Colon (tissue), 2 donors: ENCODE results near the gene ABLIM2.

Source experiments
- FAIRE-seq: peaks from 2 replicates; lab custom pipeline; 2012; peaks lifted over from hg19 to GRCh38; lab: Jason Lieb, UNC
- donor health status: control.
- donor health status: control.

Gene ABLIM2

DNA sequence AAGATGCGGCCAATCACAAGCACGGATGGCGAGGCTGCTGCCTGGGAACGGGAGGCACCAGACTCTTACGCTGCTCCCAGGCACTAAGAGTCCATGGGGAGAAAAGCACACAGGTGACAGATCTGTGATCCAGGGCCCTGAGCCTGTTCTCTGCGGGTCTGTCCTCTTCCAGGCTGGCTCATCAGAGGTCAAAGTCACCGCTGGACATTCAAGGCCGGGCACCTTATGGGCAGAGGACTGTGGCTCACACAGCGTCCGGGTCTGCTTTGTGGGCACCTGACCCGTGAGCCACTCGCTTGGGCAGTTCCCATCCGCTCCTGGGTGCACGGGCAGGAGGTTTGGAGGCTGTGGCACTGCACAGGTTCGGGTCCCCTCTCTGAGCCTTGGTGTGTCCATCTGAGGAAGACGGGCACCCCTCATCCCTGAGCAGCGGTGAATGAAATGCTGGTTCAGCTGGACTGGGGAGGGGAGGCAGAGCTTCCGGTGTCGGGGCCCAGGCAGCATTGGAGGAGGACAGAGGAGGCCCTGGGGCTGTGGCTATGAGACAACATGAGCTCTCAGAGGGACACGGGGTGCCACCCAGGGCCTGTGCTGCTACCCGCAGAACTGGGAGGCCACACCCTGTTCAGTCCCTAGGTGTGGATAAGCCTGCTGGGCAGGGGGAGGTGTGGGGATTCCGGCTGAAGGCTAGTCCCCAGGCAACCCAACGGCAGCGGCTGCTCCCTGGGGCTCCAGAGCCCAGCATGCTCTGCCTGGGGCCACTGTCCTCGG, 157.7 kb downstream of the ABLIM2 start:
- no peak for FAIRE-seq

DNA sequence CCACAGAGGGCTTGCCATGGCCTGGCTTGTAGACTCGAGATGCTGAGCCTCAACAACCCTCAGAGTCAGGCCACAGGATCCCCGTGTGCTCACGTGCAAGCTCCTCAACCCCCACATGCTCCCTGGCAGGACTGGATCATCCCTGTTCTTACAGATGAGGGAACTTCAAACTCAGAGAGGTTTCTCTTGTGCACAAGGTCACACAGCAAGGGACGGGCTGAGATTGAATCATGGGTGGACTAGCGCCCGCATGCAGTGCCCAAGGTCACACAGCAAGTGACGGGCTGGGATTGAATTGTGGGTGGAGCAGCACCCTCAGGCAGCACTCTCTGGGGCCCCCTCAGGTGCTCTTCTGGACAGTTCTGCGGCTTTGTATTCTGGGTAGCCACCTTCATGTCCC, 158.4 kb downstream of the ABLIM2 start:
- no peak for FAIRE-seq

DNA sequence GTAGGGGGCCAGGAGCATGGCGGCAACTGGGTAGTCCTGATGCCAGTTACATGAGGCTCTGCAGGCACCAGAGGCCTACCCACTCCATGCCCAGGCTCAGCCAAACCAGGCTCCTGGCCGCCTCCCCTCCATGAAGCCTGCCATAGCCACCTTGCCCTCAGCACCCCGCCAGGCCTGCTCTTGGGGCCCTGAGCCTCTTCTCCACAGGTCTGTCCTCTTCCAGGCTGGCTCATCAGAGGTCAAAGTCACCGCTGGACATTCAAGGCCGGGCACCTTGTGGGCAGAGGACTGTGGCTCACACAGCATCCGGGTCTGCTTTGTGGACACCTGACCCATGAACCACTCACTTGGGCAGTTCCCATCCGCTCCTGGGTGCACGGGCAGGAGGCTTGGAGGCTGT, 158.9 kb downstream of the ABLIM2 start:
- no peak for FAIRE-seq

DNA sequence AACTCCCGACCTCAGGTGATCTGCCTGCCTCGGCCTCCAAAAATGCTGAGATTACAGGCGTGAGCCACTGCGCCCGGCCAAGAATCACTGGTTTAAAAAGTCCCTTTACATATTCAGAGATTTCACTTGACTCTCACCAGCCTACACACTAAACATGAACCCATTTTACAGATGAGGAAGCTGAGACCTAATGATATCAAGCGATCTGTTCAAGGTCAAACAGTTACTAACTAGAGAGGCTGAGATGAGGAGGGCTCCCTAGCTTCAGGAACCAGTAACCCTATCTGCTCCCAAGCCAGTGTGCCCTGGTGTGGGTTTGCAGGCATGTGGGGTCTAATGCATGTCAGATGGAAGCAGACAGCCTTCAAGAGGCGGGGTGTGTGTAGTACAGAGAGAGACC, 159.3 kb downstream of the ABLIM2 start:
- no peak for FAIRE-seq

DNA sequence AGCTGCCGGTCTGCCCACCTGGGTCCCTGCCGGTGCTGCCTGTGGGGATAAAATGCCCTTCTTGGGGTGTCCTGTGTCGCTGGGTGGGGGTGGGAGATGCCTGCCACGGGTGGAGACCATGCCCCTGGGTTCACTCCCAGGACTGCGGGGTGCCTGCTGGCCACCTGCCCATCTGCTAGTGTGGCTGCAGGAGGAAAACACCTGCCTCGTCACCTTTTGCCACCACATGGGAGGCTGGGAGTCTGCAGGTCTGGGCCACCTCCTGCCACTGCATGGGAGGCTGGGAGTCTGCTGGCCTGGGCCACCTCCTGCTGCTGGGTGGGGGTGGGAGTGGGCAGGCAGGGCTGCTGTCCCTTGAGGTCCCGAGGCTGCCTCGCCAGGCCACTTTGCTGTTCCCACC, 160.2 kb downstream of the ABLIM2 start:
- FAIRE-seq = no peak

DNA sequence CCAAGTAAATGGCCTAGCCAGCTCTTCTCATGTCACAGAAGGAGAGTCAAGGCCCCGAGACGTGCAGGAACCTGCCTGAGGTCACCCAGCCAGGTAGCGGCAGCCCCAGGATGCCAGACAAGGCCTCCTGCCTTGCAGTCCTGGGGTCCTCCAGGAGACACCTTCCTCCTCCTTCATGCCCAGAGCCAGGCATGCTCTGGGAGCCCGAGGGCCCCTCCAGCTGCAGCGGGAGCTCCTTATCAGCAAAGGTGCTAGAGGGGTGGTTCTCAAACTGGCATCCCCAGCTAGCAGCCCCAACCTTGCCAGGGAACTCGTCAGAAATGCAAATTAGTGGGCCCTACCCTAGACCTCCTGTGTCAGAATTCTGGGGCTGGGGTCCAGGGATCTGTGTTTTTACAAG, 162.7 kb downstream of the ABLIM2 start:
- FAIRE-seq = no peak

DNA sequence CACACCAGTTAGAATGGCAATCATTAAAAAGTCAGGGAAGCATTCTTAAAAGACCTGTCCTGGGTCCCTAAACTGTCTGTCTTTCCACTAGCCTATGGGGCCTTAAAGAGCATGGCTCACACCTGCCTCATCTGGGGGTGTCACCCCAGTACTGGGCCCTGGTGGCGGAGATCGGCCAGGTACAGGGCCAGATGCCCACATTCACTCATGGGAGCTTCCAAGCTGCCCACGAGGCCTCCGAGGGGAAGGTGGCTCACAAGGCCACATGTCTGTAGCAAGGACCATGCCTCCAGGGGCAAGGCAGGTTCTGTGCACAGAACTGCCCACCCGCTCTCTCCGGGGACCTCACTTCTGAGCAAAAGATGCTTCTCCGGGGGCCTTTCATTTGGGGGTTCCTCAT, 163.5 kb downstream of the ABLIM2 start:
- no peak for FAIRE-seq

DNA sequence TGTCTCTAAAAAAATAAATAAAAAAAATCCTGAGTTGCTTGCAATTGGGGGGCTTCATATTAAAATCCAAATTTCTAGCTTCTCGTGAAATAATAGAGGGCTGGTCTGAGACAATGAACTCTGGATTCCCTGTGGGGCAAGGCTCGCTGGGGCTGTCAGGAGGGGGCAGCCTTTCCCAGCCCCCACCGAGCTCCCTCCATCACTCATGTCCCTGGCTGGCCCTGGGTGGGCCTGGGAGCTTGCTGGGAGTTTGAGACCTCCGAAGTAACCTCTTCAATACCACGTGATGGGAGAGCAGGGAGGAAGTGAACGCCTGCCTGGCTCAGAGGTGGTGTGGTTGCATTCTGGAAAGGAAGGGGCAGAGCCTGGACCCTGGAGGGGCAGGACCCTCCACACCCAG, 164.9 kb downstream of the ABLIM2 start:
- no peak for FAIRE-seq

DNA sequence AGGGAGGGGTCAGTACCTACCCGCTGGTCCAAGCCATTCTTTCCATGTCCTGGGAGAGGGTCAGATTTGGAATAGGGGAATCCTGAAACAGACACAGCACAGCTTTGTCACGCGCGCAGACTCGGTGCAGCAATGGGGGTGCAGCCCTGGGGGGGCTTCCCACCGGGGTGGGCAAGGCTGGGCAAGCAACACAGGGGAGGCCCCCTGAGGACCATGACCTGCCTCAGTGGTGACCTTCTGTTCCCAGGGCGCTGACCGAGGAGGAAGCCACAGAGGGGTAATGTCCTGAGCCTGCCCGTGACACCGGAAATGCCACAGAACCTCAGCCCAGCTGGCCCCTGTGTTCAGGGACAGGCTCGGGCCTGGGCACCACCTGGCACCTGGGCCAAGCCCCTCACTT, 165.8 kb downstream of the ABLIM2 start:
- no peak for FAIRE-seq

DNA sequence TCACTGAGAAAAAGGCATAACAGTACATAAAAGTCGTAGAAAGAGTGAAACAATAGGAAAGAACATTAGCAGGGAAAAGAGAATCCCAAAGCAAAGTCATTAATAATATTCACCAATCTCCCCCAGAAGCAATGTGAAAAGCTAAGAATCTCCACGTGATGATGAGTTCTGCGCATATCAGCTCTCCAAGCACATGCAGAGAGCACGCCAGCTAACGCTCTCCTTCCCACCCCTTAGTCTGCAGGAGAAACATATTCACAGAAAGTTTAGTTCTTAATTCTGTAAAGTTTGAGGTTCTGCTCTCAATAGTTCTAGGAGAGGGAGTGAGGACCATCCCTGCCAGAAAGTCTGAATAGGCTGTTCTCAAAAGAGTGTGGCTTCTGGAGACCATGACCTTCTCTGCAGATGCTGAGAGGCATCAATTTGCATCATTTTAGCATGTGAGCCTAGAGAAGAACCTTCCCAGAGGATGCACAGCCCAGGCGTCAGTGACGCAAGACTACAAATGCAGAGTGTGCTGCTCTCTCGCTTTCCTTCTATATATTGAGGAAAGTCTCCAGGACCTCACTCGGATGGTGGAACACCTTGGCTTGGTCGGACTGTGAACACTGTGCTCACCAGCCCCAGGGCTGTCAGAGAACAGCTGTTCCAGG, 167.7 kb downstream of the ABLIM2 start:
- FAIRE-seq = no peak

DNA sequence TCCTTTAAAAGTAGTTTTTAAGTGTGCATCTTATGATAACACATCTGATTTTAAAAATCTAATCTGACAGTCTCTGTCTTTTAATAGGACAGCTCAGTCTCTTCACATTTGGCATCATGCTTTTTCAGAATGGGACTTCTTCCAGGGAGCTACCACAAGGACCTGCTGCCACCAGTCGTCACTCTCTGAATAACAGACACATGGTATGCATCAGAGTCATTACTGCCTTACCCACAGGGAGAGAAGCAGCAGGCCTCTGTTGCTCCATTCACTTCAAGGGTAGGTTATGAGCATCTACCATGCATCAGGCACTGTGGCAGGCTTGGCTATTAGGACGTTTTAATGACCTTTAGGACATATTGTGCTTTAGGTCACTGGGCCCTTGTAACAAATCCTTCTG, 169.0 kb downstream of the ABLIM2 start:
- no peak for FAIRE-seq

DNA sequence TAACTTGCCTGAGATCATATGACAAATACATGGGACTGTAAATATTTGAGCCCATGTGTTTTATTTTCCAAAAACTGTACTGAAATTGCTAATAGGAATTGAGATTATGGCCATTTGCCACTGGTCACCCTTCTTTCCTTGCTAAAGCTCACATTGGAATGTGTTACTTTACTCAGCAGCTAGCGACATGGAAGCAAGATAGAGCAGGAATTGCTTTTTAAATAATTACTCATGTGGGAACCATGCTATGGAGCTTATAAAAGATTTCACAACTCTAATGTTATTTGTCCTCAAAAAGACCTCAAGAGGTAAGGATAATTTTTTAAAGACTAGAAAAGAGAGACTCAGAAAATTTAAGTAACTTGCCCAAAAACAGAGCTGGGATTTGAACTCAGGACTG, 170.2 kb downstream of the ABLIM2 start:
- FAIRE-seq = no peak

DNA sequence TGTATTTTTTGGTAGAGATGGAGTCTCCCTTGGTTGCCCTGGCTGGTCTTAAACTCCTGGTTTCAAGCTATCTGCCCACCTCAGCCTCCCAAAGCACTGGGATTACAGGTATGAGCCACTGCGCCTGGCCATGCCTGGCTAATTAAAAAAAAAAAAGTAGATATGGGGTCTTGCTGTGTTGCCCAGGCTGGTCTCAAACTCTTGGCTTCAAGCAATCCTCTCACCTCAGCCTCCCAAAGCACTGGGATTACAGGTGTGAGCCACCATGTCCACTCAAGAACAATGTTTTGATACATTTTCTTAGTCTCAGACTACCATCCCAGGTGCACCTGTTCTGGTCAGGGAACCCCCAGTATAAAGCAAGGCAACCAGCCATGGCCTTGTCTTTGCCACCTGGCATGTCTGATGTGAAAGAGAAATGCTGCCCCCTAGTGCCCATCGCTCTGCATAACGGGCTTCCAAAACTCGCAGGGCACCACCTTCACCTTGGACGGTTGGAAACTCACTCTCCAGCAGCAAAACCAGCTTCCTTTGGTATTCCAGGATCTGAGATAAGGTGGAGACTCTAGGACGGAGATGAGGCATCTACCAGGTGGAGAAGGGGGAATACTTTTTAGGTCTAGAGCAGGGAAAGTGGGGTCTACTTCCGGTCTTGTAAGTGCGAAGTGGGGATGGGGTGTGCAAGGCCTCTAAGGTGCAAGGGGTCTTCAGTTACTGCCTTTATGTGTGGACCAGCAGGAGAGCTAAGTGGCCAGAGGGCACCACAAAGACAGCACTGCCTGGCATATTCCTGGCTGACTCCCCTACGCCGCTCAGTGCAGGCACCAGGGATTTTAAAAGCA, 171.2 kb downstream of the ABLIM2 start:
- no peak for FAIRE-seq

DNA sequence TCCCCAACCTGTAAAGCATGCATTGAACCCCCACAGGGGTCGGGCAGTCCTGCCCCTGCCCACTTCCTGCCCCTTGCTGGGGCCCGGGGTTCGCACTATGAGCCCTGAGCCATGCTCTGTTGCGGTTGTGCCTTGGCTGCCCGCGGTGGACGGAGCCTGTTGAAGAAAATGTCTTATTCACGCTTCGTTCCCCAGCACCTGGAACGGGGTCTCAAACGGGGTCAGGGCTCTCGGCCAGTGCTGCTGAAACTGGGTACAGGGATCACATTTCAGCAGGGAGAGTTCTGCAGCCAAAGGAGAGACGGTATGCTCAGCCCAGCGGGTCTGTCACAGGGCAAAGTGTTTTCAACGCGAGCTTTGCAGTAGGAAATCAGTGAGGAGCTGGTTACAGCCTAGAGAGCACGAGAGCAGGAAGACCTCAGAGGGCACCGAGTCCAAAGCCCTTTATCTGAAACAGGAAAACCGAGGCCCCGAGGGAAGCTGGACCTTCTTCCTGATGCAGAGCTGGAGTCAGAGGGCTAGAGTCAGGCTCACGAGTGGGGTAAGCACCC, 172.6 kb downstream of the ABLIM2 start:
- FAIRE-seq = no peak

DNA sequence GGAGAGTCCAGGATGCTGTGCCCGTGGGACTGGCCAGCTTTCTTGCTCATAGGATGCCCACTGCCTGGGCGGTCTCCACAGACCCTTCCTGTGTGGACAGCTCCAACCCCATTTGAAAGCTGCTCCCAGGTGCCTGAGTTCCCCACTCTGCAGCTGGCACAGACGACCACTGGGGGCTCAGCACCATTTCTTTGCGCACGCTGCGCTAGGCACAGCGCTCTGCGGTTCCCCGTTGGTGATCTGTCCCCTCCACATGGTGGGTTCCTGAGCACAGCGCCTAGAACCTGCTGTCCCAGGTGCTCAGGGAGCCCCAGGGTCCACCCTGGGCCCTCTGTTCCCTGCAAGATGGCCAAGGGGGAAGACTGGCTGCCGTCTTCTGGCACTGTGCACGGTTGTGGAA, 173.5 kb downstream of the ABLIM2 start:
- FAIRE-seq = no peak

DNA sequence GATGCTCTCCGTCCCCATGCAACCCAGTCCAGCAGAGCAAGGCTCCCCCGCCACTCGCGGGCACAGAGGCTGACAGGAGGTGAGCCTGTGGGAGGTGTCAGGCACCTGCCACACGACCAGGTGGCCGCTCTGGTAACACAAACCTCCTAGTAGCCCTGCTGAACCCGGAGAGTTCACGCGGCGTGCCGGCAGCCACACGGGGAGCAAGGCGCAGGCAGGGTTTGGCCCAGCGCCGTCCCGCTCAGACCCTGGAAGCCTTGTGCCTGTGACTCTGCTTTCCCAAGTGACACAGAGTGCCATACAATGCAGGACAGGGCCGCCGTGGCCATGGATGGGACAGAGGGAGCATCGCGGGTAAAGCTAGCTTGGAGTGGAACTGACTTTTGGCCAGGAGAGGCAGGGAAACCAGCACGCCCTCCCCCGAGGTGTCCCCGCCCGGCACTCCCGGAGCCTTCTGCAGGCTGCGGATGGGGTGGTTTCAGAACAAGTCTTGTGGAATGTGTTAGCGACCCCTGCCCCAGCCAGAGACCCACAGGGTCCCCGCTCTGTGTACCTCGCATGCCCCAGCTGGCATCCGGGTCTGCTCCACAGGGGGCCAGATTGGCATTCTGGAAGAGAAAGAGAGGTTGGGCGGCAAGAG, 174.2 kb downstream of the ABLIM2 start:
- FAIRE-seq = no peak

DNA sequence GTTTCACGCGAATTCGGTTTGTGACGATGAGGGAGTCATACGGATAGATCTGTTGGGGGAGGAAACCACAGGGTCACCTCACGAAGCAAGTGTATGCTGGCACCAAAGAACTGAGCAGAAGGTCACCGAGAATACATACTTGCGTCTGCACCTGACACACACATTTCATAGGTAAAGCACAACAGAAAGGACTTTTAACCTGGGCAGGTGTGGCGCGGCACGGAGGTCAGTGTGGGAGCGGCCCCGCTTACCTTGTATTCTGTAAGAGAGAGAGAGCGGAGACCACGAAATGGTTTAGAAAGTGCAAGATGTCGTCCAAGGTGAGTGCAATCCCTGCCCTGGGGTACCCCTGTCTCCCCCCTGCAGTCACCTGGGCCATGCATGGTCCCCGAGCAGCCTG, 175.3 kb downstream of the ABLIM2 start:
- no peak for FAIRE-seq

DNA sequence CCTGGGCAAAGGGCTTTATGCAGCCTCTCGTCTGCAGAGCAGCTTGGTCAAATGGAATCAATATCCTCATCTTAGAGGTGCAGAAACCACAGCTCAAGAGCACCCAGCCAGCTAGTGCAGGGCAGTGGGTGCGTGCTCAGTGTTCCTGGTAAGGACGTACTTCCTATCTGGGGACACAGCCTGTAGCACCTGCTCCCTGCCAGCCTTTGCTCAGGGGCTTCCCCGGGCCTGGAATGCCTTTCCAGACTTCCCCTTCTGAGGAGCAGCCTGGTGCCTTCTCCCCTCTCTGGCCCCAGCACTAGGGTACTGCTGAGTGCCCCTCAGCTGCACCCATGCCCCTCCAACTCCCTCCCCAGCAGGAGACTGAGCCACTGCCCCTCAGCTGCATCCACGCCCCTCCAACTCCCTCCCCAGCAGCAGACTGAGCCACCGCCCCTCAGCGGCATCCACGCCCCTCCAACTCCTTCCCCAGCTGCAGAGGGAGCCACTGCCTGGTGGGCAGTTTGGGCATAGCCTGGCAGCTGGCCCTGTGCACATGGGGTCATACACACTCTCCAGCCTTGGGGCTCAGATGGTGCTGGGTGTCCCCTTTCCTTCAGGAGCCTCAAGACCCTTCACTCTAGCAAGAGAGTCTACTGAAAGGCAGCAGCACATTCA, 176.7 kb downstream of the ABLIM2 start:
- no peak for FAIRE-seq

DNA sequence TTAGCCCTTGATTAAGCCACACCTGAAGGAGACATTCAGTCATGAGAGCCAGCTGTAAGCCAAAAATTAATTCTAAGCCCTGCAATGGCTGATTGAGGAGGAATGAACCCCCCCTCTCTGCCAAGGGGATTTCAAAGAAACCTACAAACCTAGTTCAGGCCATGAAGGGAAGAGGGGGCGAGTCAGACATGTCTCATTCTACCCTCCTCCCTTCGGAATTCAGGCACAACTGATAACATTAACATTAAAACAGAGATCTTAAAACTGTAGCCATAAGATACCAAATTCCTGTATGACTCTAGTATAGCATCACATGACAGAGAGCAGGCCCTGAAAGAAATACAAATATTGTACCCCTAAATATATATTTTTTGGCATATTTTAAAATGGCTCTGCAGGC, 178.6 kb downstream of the ABLIM2 start:
- FAIRE-seq = no peak

DNA sequence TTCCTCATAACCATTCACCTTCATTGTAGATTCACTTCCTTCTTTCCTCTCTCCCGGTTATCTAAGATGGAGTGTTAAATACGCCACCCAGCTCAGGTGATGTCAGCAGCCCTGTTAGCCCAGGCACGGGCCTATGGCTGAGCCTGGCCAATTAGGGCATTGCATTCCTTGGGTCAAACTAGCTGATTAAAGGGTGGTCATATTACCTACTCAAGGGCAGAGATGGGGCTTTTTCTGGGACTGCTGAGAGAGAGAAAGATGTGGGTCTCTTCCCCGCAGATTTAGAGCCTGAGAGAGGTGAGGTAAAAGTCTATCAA, 179.0 kb downstream of the ABLIM2 start:
- no peak for FAIRE-seq

DNA sequence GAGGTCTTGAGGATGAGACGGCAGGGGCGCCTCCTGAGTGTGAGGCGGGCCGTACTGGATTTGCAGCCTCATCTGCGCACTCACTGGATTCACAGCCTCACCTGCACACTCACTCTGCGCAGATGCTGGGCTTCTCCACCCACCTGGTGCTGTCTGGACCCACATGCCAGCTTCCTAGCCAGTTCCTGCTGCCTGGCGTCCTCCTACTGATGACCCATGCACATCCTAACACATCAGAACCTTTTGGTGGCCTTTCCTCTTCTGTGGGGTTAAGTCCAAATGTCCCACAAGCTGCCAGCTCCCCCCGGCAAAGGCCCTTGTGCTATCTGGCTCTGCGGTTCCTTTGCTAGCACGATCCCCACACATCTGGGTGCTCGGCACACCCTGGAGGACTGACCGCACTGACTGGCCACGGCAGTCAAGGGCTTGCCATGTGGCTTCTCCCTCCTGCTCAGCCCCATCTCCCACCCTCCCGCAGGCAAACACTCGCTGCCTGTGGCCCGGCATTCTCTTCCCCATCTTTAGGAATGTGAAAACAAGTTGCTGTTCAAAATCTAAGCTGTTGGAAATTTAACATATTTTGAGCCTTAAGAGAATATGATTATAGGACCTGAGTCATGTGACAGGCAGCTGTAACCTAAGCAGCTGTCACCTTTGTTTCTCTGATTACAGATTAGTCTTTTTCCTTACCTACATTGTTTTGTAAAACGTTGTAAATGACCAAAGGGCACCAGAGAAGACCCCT, 179.5 kb downstream of the ABLIM2 start:
- FAIRE-seq = no peak
